Tibial artery (tissue), 4 donors: Measurements from ENCODE around the gene PPP2R5E.
A peak's percentile ranks its signal among the peaks of the same experiment; 100 is the strongest.

Experiments
- DNase-seq, 2 donors: peaks; one replicate each; pipeline ENCODE4 v3.0.0-alpha.2; 2019
- H3K27ac ChIP-seq, 2 donors: fragments of 200-600 bp; sonication (generic) in 1 of 2; 1 replicate in 1 of 2; 2 replicates in 1 of 2; pipeline ENCODE4 v1.5.1; 2018 to 2019; ENCODE audit warnings: mild to moderate bottlenecking in 1 of 2
- H3K27me3 ChIP-seq, 2 donors: fragments of 200-600 bp; sonication (generic) in 1 of 2; one replicate each; pipeline versions ENCODE4 v1.5.1 to v1.6.0; 2016 to 2019
- H3K36me3 ChIP-seq, 3 donors: fragments of 200-600 bp; sonication (generic) in 2 of 3; one replicate each; pipeline ENCODE4 v1.5.1; 2016 to 2019; ENCODE audit warnings: mild to moderate bottlenecking in 2 of 3
- H3K4me1 ChIP-seq, 4 donors: fragments of 200-600 bp; sonication (generic) in 2 of 4; 1 replicate in 3 of 4; 2 replicates in 1 of 4; pipeline ENCODE4 v1.5.1; 2016 to 2019
- H3K4me3 ChIP-seq, 2 donors: fragments of 200-600 bp; sonication (generic) in 1 of 2; 1 replicate in 1 of 2; 2 replicates in 1 of 2; pipeline ENCODE4 v1.5.1; 2018 to 2019; ENCODE audit warnings: mild to moderate bottlenecking in 2 of 2
- H3K9me3 ChIP-seq, 3 donors: fragments of 200-600 bp; sonication (generic) in 1 of 3; one replicate each; pipeline ENCODE4 v1.5.1; 2016 to 2019
- intact Hi-C: fragments of 100-400 bp; cut with DNase I; formaldehyde crosslinking; loops from one replicate; pipeline ENCODE4 v1.15.0; 2023; ENCODE audit warnings: low total_unique reads
- TF ChIP-seq, protein P1 (sequence below), 2 experiments: fragments of 200-600 bp in 1 of 2; fragments of 450-650 bp in 1 of 2; IDR thresholded peaks; one replicate each; pipeline ENCODE4 v1.5.1; 2017 to 2019; ENCODE audit warnings: antibody characterized with exemption in 2 of 2, mild to moderate bottlenecking in 1 of 2, moderate library complexity in 1 of 2

PPP2R5E gene

DNA sequence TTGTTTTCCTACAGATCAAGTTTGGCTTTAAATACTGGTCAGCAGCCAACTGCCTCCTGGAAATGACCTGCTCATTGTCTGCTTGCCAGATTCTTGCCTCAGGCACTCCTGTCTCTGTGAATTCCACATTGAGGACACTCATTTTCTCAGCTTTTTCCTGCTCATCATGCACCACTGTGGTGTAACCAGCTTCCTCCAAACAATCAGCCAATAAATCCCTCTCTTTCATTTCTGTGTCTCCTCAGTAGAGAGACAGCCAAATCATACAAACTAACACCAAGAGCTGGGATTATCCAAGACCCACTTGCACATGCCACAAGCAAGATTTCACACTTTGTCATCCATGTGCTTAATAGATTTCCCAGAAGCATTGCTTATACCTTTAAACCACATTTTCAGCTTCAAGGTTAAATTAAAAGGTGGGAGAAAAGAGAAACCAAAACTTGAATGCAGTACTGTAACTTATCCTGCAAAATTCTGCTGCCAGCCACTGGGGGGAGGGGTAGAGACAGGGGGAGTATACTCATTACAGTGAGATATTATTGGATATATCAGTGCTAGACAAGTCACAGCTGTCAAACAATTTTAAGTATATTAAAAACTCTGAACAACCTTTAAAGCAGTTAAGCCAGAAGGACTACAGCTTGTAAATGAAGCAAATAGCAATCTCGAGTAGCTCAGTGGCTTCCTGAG, 105.0 kb downstream of the PPP2R5E start:
- no peaks in the 10 kb centered on the region for H3K27me3 ChIP-seq
- peak overlapping the region in 1 of 2 donors; percentile 20 for H3K4me3 ChIP-seq
- no peaks in the 10 kb centered on the region for H3K36me3 ChIP-seq
- TF ChIP-seq, protein P1, sequence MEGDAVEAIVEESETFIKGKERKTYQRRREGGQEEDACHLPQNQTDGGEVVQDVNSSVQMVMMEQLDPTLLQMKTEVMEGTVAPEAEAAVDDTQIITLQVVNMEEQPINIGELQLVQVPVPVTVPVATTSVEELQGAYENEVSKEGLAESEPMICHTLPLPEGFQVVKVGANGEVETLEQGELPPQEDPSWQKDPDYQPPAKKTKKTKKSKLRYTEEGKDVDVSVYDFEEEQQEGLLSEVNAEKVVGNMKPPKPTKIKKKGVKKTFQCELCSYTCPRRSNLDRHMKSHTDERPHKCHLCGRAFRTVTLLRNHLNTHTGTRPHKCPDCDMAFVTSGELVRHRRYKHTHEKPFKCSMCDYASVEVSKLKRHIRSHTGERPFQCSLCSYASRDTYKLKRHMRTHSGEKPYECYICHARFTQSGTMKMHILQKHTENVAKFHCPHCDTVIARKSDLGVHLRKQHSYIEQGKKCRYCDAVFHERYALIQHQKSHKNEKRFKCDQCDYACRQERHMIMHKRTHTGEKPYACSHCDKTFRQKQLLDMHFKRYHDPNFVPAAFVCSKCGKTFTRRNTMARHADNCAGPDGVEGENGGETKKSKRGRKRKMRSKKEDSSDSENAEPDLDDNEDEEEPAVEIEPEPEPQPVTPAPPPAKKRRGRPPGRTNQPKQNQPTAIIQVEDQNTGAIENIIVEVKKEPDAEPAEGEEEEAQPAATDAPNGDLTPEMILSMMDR (IDR thresholded peaks at IDR 0.05), result no peak
- intact Hi-C loops, result no loop called here
- peaks cover 0 to 48% (median 39%) of the 10 kb centered on the region in 4 donors for H3K4me1 ChIP-seq
- peak; percentile 64 to 77 for DNase-seq
- no peaks in the 10 kb centered on the region for H3K9me3 ChIP-seq
- H3K27ac ChIP-seq, result peak overlapping the region; percentile 64 to 72

DNA sequence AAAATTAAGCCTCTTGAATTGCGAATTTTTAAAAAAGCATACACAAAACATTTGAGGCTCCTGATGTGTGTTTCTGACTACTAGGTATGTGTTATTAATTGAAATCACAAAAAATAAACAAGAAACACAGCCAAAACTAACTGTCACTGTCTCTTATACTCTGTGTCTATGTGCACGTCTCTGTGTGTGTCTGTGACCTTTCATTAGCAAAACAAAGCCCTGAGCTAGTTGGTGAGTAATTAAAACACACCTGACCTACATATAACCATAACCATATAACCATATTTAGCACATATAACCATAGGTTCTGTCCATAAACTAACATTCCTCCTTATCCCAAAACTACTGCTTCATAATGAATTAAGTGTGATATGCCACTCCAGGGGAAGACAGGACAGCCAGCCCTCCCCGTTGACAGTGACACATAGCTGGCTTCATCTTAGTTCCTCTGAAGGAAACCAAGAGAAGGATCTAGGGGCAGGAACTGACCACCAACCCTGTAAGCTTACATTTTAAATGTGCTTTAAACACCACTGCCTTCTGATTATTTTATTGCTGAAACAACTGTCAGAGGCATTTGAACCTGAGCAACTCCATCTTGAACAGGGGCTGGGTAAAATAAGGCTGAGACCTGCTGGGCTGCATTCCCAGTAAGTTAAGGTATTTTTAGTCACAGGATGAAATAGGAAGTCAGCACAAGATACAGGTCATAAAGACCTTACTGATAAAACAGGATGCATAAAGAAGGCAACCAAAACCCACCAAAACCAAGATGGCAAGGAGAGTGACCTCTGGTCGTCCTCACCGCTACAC, 106.7 kb downstream of the PPP2R5E start:
- H3K27me3 ChIP-seq, result no peaks in the 10 kb centered on the region
- TF ChIP-seq, protein P1 (IDR thresholded peaks at IDR 0.05), result no peak
- intact Hi-C loops, result no loop called here
- peaks cover 0 to 57% (median 39%) of the 10 kb centered on the region in 4 donors for H3K4me1 ChIP-seq
- H3K27ac ChIP-seq, result peak overlapping the region; percentile 64 to 72
- DNase-seq, result no peak
- H3K9me3 ChIP-seq, result no peaks in the 10 kb centered on the region
- no peaks in the 10 kb centered on the region for H3K36me3 ChIP-seq
- no peak overlapping the region for H3K4me3 ChIP-seq

- H3K9me3 ChIP-seq, result no peaks in the 10 kb centered on the region
- peaks cover 0 to 61% (median 39%) of the 10 kb centered on the region in 4 donors for H3K4me1 ChIP-seq
- intact Hi-C loops, result no loop called here
- TF ChIP-seq, protein P1 (IDR thresholded peaks at IDR 0.05), result no peak
- H3K27ac ChIP-seq, result peak overlapping the region; percentile 64 to 72
- H3K27me3 ChIP-seq, result no peaks in the 10 kb centered on the region
- DNase-seq, result peak; percentile 90 to 91
- H3K4me3 ChIP-seq, result no peak overlapping the region
- no peaks in the 10 kb centered on the region for H3K36me3 ChIP-seq
Measured at GRCh38 chr14:63435838-63436237, 107.3 kb downstream of the PPP2R5E start.

DNA sequence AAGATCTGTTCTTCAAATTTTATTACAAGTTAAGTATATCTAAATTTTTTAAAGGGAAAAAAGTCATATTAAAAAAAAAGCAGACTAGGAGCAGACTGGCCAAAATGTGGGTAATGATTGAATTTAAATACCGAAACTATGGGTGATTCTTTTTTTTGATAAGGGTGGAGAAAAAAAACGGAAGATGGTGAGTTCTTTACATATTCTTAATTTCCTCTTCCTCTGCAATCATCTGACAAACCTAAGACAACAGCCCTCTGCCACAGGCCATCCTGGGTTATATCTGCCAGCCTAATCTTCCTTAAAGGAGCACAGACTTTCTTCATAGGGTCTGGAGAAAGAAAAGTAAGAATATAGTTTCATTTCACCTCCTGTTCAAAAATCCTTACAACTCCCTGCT, 108.0 kb downstream of the PPP2R5E start:
- Histone ChIP-seq H3K4me1 (peaks cover 0 to 61% (median 39%) of the 10 kb centered on the region in 4 donors), H3K4me3 (no peak overlapping the region)
- intact Hi-C loops, result no loop called here

GRCh38 chr14:63432888-63433552, 110.2 kb downstream of the PPP2R5E start:
- Histone ChIP-seq H3K36me3 (no peaks in the 10 kb centered on the region), H3K4me3 (no peak overlapping the region), H3K27ac (no peak overlapping the region), H3K9me3 (no peaks in the 10 kb centered on the region), H3K27me3 (no peaks in the 10 kb centered on the region), H3K4me1 (peaks cover 0 to 51% (median 32%) of the 10 kb centered on the region in 4 donors)
- intact Hi-C loops, result no loop called here
- TF ChIP-seq, protein P1 (IDR thresholded peaks at IDR 0.05), result no peak
- no peak for DNase-seq

More for the DNA sequence above, 108.0 kb downstream of the PPP2R5E start:
- Histone ChIP-seq H3K9me3 (no peaks in the 10 kb centered on the region), H3K27ac (peak overlapping the region; percentile 64 to 72), H3K36me3 (no peaks in the 10 kb centered on the region), H3K27me3 (no peaks in the 10 kb centered on the region)
- TF ChIP-seq, protein P1 (IDR thresholded peaks at IDR 0.05), result no peak
- no peak for DNase-seq
